Left colon (tissue), 2 donors: ENCODE data around the gene DNAJC17. TPM values are rescaled to one million over a fixed set of nuclear protein-coding genes. Genes with fewer than 3 reads are reported as not detected.

ENCODE experiments used
- ATAC-seq: fragments of 200-7000 bp; cut with Tn5 transposase; one replicate; pipeline ENCODE4 v1.9.1; 2020; ENCODE audit warnings: mild to moderate bottlenecking, moderate library complexity
- DNase-seq, 2 donors: peaks; one replicate each; pipeline ENCODE4 v3.0.0-alpha.2; 2020
- intact Hi-C, 2 donors: fragments of 100-400 bp; cut with DNase I in 1 of 2; cut with micrococcal nuclease in 1 of 2; formaldehyde crosslinking; loops; one replicate each; pipeline versions ENCODE4 v1.11.2 to v1.14.0; 2022; cut with DNase I, micrococcal nuclease
- total RNA-seq, 2 donors: library from RNA; stranded (reverse); fragmentation: NEBNext Ultra II Directional; extraction: Animal tissue kit (Norgen Biotek cat#: 25700); gene quantifications; one replicate each; pipeline ENCODE4 v1.2.1, GENCODE V29; 2021
- donor health status: DM: no; HTN: no; CAD: no.
- donor health status: DM: yes; HTN: yes; CAD: no.

The DNAJC17 gene
- total RNA-seq, 2 donors from 2014 or later, result 32.8 to 36.9 TPM

GRCh38 chr15:40770147-40770721 lies 37.0 kb downstream of the DNAJC17 start:
- ATAC-seq (peak; percentile 52), DNase-seq (peak; percentile 53 to 62)
- intact Hi-C loops, result no loop called here

- peak; percentile 43 for ATAC-seq
- DNase-seq, result peak; percentile 60 to 84
- intact Hi-C loops, result no loop called here
These were observed 37.8 kb downstream of the DNAJC17 start, which contains the start of gene C15orf62 for GRCh38 chr15:40769274-40770146. TSS of gene C15orf62 (plus strand) at chr15:40769980. CDS start at chr15:40770496, 516 bp downstream.

GRCh38 chr15:40768521-40769273 lies 38.6 kb downstream of the DNAJC17 start:
- intact Hi-C loops, result no loop called here
- ATAC-seq, result peak; percentile 48
- DNase-seq, result peak; percentile 63 to 70

GRCh38 chr15:40767838-40768500 lies 39.3 kb downstream of the DNAJC17 start:
- no peak for ATAC-seq
- intact Hi-C loops, result no loop called here
- DNase-seq, result no peak

GRCh38 chr15:40766906-40767837 lies 40.1 kb downstream of the DNAJC17 start:
- DNase-seq (no peak), ATAC-seq (no peak)
- intact Hi-C loops, result no loop called here

GRCh38 chr15:40766194-40766815 lies 41.0 kb downstream of the DNAJC17 start:
- no peak for ATAC-seq
- intact Hi-C loops, result no loop called here
- DNase-seq, result no peak

GRCh38 chr15:40764629-40765103 lies 42.6 kb downstream of the DNAJC17 start:
- peak; percentile 20 for ATAC-seq
- no peak for DNase-seq
- intact Hi-C loops, result no loop called here

GRCh38 chr15:40763801-40764628 lies 43.3 kb downstream of the DNAJC17 start, which contains the start of gene GCHFR:
TSS of gene GCHFR (plus strand) at chr15:40764068. CDS start at chr15:40764181, 113 bp downstream.
- intact Hi-C loops, result no loop called here
- peak; percentile 88 for DNase-seq
- ATAC-seq, result peak; percentile 69

- intact Hi-C loops, result no loop called here
- DNase-seq (peak; percentile 86 to 87), ATAC-seq (peak; percentile 62)
These were observed 44.1 kb downstream of the DNAJC17 start for GRCh38 chr15:40762919-40763800.

GRCh38 chr15:40759961-40760360 lies 47.3 kb downstream of the DNAJC17 start:
- intact Hi-C loops, result no loop called here
- no peak for ATAC-seq
- DNase-seq, result no peak

GRCh38 chr15:40756938-40757337 lies 50.3 kb downstream of the DNAJC17 start:
- ATAC-seq, result no peak
- intact Hi-C loops, result no loop called here
- DNase-seq, result no peak

- intact Hi-C loops, result no loop called here
- no peak for ATAC-seq
- peak in 1 of 2 donors; percentile 27 for DNase-seq
These were observed 51.5 kb downstream of the DNAJC17 start for GRCh38 chr15:40755812-40756208.

GRCh38 chr15:40754883-40755811 lies 52.1 kb downstream of the DNAJC17 start, which contains the start of gene RMDN3:
TSS of gene RMDN3 (minus strand) at chr15:40755254. CDS start at chr15:40754783, 471 bp downstream.
- peak; percentile 89 to 95 for DNase-seq
- intact Hi-C loops, result no loop called here
- ATAC-seq, result peak; percentile 97

GRCh38 chr15:40754574-40754882 lies 52.7 kb downstream of the DNAJC17 start:
- DNase-seq, result peak in 1 of 2 donors; percentile 59
- ATAC-seq, result peak; percentile 61
- intact Hi-C loops, result no loop called here
